ENCODE data around the gene PPP1R9A.

Gene PPP1R9A

DNA sequence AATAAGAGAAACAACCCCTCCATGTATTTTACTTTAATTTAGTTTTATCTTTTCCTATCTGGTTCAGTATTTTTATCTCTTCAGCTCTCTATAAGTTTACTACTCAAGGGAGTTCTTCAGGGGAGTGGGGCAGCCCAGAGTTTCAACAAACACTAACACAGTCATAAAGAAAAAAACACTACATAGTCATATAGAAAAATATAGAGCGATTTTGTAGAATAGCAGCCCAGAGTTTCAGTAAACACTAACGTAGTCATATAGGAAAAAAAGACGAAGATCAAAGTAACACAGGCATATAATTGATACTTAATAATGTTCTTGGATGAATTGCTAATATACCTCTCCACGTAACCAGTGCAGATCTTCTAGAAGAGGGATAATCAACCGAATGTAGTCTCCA is 362.2 kb downstream of the PPP1R9A start:
- no peak for DNase-seq

DNA sequence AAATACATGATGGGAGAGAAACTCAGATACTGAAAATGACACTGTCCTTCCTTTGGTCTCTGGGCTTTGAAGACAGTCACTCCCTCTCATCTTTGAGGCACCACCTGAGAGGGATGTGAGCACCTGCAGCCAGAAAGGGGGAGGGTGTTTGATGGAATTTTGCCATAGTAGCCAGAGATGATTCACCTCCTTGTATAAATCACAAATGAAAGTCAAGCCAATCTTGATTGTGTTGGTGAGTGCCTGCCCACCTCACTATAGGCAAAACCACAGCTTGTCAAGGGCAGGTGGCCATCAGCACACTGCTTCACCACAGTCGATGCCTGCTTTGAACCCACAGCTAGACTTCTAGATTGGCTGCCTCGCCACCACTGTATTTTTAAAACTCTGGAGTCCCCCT is 368.7 kb downstream of the PPP1R9A start:
- DNase-seq: no peak

DNA sequence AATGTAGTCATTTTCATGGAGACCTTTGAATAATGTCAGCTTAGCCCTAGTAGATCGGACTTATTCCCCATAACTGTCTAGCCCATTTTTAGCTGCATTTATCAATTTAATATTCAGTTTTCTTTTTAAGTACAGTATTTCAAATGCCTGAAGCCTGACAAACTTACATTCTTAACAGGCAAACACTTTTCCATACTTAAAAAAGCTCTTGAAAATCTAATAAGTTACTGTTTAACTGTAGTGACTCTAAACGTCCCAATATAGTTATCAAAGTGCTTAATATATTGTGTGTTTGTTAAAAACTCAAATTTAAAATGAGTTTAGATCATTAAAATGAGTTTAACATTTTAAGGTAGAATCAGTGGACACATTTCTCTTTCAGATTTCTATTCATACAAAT is 372.0 kb downstream of the PPP1R9A start:
- DNase-seq: no peak

DNA sequence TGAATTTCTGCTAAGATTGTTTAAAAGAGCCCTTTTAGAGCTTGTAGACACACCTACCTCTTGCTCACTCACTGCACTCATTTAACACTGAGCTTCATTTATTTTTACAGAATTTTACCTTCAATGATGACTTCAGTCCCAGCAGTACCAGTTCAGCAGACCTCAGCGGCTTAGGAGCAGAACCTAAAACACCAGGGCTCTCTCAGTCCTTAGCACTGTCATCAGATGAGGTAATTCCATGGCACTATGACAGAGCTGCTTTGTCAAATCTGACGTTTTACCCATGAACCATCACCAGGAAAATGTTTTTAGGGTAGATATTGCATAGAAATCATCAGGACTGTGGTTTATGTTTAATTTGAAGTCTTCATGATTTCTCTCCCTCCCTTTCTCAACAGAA is 378.7 kb downstream of the PPP1R9A start:
- no peak for DNase-seq

DNA sequence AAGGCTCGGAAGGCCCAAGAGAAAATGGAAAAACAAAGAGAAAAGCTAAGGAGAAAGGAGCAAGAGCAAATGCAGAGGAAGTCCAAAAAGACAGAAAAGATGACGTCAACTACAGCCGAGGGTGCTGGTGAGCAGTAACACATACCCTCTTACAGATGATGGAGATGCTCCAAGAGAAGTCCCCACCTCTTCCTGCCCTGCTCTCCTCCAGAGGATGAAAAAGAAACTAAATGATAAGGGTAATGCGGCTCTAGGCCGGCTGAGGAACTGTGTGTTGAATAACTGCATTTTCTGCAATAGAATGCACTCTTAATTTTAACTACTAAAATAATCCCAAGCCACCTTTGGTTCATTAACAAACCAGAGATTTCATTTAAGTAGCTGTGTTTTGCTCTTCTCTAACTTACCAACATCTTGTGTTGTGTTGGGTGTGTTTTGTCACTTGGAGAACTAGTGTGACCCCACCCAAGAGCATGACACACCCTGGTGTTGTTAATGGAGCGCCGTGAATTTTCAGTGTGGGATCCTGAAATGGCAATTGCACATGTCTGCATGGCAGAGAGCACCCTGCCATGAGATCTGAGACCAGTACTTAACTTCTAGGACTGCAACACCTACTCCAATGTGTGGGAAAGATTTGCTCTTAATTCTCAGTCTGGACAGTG is 382.9 kb downstream of the PPP1R9A start:
- no peak for DNase-seq

DNA sequence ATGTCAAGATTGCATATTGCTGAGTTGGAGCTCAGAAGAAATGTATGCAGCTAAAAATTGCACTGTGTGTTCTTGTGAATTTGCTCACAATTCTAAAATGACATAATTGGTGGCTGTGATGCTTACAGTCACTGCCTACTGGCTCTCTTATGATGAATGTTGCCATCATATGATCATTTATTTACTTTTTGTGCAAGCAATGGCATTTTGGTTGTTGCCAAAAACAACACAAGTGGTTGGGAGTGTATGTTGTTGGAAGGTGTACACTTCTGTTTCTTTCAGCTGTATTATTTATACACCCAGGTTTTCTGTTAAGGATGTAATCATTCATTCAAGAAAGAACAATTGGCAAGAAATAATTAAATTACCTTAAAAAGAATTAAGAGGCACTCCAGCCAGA is 388.0 kb downstream of the PPP1R9A start:
- no peak for DNase-seq

DNA sequence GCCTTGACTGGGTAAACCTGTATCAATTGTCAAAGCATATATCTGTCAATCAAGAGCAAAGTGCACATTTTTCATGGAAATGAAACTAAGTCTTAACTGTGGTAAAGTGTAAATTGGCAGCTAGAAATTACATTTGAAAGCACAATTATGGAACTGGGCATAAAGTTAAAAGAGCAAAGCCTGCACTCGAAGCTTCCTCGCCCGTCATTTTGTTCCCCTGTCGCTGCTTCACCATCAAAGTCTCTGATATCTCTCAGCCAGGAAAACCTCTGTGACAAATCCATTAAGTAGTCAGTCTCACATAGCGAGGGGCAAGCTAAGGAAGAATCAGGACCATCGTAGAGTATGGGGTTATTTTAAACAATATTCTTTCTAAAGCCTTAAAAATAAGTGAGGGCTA is 389.1 kb downstream of the PPP1R9A start:
- DNase-seq: no peak

DNA sequence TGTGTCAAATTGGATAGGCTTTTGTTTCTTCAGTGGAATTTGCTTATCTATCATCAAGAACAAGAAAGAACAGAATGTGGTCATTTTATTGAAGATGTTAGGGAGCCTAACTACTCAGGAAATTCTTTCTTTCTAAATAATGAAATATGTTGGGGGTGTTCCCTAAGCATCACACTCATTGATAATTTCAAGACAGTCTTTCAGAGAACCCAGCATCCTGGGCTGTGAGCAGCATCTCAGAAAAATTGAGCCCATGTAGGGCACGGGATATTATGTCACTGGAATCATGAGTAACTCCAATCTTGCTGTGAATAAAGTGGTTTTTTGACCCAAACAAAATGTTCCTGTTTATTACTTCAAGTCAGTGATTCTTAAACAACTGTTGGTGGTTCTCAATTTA is 389.6 kb downstream of the PPP1R9A start:
- DNase-seq: no peak

DNA sequence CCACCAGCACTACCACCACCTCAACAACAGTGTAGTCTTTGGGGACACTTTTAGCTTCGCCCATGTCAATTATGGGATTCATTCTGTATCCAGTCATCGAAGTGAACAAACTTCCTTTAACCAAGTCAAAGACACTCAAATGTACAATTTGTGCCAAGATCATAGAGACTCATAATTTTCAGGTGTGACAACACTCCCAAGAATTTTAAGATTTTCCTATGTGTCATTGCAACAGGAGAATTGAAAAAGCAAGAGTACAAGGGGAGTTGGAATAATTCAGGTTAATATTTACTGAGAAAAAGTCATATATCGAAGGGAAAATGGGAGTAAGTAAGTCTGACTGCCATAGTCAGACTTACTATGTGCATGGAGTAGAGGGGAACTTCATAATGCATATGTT is 390.7 kb downstream of the PPP1R9A start:
- no peak for DNase-seq

DNA sequence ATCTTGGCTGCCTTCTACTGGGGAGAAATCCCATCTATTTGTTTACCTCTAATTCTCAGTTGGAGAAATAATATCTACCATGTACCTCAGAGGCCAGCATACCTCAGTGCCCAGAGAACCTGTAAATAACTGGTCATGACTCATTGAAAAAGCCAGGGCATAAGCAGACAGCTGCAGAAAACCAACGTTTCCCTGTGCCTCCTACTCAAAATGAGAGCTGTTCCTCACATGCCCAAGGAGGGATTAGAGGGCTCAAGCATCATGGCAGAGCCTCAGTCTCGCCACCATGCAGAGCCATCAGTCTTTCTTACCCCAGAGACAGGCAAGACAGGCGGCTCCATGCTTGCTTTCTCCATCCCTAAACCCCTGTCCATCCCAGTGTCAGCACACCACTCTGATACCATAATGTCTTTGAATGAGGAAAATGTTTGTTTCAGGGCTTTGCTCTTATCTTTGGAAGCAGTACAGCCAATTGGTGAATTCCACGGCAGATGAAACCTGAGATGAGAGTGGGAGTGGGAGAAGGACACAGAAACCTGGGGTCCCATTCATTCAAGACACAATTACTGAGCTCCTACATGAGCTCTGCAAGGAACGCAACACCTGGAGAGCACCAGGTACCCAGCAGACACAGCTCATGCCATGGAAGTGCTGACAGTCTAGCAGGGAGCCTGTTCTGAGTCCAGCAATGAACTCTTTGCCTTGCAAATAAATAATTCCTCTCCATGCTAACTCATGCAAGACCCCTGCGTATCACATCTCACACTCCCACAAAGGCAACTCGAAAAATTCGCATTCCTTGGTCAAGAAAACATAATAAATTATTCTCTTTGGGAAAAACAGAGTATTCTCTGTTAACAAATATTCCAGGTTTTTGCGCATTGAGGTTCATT is 395.9 kb downstream of the PPP1R9A start:
- DNase-seq: peak; percentile 14

DNA sequence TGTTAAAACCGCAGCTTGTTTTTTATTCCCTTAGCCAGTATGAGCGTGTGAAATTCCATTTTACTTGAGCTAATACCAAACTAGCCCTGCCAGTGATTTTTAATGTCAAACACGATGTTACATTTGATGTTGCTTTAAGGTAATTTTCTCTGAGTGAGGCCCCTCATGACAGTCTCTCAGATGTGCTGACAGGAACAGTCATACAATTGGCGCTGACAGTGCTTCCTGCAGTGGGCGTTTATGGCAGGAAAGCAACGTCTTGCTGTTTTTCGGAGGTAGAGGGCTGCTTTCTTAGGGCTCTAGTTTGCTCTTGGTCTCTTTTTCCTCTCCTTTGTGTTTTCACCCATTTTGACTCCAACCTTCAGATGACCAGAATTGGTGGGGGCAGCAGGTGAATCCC is 397.6 kb downstream of the PPP1R9A start:
- DNase-seq: no peak

DNA sequence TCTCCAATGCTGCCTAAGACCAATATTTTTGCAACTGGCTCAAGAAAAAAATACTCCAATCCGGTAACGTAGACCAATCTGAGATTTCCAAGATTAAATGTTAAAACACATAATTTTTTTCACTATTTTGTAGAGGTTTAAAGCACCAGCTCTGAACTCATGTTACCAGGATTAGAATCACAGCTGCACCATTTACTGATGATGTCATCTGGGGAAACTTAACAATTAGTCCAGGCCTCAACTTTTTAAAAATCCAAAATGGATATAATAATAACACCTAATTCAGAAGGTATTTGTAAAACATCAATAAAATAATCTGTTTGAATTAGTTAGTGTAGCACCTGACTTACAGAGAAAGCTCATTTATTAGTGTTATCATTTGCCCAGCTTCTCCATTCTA is 402.6 kb downstream of the PPP1R9A start:
- no peak for DNase-seq

DNA sequence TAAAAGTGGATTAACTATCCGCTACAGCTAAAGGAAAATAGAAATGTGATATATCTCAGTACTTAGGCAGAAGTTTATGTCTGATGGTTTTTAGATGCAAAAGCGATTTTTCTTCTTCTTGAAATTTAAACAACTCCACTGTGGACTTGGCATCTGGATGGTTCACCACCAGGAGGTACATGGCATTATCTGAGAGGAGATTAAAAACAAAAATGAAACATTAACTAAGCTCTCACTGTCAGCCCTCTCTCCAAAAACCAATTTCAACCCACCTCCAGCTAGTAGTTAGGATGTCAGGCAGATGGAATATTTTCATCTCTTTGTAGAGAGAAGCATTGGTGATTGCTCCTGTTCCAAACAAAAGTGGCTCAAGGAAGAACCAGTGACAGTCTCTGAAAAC is 404.0 kb downstream of the PPP1R9A start:
- DNase-seq: no peak

DNA sequence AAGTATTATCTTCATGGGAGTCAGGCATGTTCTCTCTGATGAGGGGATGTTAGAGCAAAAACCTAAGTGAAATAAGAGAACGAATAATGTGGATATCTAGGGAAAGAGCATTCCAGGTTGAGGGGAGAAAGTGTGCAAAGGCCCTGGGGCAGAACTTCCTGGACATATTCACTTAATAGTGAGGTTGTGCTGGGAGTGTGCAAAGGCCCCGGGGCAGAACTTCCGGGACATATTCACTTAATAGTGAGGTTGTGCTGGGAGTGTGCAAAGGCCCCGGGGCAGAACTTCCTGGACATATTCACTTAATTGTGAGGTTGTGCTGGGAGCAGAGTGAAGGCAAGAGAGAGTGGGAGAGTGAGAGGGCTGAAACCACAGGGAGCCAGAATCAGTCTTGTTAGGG is 405.2 kb downstream of the PPP1R9A start:
- DNase-seq: no peak

DNA sequence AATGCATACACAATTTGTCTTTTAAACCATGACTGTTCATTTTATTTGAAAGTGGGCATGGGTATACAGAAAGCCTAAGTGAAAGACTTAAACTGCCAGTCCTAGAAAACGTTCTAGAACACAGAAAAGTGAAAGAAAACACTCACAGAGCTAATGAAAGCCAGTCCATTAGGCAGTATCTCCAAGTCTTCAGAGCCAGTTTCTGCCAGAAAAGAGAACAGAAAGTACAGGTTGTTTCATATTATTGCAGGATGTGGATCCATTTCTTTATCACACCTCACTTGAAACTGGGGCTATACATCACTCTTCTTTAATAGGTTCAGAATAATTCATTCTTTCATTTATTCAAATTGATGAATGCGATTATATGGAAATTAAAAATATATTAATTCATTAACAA is 409.2 kb downstream of the PPP1R9A start:
- DNase-seq: no peak

DNA sequence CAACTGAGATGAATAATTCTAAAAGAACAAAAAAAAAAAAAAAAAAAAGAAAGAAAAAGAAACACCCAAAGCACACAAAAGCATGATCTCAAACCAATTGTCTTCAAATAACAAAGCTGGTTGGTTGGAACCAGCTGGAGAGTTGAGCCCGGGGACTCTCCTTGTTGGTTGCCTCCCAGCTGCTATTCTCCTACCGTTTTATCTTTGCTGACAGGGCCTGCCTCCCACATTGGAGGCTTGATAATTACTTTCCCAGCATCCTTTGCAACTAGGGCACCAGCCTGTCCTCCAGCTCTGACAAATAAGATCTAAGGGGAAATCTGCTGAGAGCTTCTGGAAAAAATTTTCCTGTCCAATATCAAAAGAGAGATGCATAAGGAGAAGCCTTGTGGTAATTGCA is 410.2 kb downstream of the PPP1R9A start:
- no peak for DNase-seq

DNA sequence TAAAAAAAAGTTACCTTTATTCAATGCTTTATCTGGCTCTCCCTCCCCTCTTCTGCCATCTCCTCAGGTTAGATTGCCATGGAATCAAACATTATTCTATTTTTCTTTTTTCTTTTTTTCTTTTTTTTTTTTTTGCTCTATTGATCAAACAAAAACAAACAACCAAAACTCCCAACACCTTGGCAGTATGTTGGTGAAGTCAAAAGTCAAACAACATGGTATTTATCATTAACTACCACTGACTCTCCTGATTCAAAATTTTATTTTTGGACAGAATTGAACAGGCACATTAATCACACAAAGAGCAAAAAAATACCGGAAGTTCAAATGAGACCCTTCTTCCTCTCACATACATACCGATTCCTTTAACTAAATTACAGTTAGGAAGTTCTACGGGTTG is 410.6 kb downstream of the PPP1R9A start:
- DNase-seq: no peak

DNA sequence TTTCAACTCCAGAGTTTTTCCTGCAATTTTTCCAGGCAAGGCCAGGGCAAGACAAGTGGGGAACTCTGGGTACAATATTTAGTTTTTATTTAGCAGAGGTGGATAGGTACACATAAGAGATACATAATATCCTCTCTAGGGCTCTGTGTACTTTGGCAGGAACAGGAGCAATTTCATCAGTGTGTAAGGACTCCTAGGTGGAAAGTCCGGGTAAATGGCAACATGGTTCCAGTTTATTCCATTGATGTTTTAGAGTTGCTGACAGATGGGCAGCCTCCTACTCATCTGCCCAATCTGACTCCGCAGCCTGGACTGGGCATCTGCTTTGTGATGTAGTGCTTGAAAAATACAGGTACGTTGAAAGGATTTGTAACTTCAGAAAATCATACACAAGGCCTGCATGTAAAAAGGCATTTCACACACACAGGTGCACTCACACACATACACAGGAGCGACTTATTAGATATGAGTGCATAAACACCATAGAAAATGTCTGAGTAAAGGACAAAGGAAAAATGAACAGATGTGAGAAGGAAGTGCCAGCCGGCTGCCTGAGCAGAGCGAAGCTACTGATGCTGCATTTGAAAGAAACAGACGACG is 411.2 kb downstream of the PPP1R9A start:
- no peak for DNase-seq

DNA sequence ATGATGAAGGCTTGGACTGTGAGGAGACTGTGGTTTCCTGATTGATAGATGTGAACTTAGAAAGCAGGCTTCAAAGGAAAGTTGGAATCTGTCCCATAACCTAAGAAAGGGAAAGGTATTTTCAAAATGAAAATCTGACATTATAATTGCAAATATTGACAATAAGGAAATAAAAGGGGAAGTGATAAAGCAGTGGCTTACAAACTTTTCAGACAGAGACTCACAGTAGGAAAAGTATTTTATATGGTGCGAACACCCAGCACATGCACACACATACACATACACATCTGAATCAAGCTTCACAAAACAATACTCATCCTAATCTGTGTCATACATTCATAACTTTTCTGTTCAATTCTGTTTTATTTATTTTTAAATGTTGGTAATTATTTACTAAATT is 412.2 kb downstream of the PPP1R9A start:
- DNase-seq: no peak

DNA sequence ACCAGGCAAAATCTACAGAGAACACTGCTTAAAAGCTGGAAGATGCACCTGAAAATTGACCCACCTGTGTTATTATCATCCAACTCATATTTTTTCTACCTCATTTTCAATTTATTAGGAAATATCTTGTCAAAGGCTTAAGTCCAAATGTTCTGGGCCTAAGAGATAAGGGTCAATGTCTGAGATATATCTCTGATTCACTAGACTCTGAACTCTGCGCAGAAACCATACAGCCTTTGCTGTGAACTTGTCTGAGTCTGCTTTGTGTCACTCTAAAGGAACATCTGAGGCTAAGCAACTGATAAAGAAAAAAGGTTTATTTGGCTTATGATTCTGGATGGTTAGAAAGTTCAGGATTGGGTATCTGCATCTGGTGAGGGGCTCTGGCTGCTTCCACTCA is 413.3 kb downstream of the PPP1R9A start:
- DNase-seq: no peak

DNA sequence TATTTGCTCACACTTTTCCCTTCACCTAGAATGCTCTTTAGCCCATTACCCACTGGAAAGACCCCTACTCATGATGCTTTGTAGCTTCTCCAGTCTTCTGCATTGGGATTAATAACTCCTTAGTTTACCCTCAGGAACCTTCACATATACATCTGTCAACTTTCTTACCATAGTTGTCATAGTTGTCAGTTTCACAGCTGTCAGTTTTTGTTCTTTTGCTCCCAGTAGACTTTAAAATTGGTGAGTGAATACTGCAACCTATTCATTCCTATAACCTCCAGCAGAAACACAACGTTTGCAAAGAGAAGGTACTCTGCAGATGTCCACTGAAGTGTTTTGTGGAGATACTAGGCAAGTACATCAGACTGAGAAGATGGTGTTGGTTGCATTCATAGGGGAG is 414.3 kb downstream of the PPP1R9A start:
- no peak for DNase-seq

DNA sequence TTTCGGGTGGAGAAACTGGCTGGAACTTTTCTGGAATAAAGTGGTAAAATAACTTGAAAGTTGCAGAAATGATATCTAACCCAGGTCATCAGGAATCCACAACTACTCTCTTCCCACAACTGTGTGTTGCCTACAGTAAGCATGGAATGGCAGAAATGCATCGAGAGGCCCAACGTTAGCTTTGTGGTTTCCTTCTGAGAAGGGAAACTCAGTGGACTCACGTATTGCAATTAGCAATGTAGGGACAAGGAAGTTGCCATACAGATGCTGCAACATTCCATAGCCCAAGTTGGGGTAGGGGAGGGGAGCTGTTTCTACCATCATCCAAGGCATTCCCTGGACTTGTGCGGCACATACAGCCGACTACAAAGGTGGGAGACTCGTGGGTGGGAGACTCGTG is 415.0 kb downstream of the PPP1R9A start:
- DNase-seq: peak; percentile 68

DNA sequence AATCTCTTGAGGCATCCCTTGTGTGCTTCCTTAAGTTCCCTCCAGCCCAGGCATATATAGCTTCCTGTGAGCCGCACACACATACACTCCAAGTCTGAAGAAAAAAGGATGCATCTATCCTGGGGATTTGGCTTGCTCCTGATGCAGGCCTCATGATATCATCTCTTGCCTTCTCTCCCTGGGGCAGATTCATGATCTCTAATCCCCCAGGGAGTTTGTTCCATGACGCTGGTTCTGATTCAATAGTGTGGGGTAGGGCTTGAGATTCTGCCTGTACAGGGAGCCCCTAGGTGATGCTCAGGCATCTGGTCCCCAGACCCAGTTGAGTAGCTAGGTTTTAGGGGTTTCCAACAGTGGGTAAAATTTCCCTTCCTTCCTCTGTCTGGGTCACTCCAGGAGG is 415.5 kb downstream of the PPP1R9A start:
- peak; percentile 60 for DNase-seq

DNA sequence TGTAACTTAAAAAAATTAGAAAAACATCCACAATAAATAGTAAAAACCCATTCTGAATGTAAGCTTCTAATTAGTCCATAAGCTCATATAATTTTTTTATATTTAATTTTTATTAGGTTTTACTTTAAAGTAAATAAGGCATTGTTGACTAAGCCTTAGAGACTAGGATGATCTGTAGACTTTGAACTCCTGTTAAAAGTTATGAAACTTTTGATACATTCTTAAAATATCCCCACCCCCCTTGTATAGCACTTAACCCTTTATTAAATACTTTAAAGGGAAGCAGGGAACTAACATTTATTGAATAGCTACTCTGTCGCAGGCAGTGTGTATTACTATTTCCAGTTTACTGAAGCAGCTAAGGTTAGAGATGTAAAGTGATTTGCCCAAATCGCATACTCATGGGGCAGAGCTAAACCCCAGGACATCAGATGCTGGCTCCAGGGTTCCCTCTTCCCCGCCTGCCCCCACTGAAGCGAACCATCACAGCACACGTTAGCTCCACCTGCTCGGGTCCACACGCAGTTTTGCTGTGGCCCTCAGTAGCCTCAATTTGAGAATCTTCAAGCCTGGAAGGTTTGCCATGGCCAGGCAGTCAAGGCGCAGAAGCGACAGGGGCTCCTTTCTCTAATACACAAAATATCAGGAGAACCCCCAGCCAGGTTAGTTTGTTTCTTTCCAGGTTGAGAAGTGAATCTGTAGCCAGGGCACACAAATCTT is 416.2 kb downstream of the PPP1R9A start:
- no peak for DNase-seq

All from fibroblast of upper back skin (primary cell).